H1 (cell line): ENCODE measurements around the gene DOCK6. TPM values are rescaled to one million over a fixed set of nuclear protein-coding genes. Genes with fewer than 3 reads are reported as not detected.

Experiments used
- CTCF ChIA-PET: fragments of 300-600 bp; sonication (Branson Sonifier 250); formaldehyde crosslinking; loops from one replicate; lab custom pipeline; 2021; ENCODE audit not compliant: partially characterized antibody; lab: Charles Lee
- POLR2A ChIA-PET: fragments of 300-600 bp; sonication (Branson Sonifier 250); formaldehyde crosslinking; loops from one replicate; lab custom pipeline; 2021; ENCODE audit warnings: inconsistent platforms; ENCODE audit not compliant: partially characterized antibody; lab: Charles Lee
- DNase-seq, 2 experiments: peaks; one replicate each; pipeline versions ENCODE4 v3.0.0 to v3.0.0-alpha.2; 2010 to 2022; ENCODE audit warnings: low spot score in 2 of 2, low read depth in 1 of 2, mixed read lengths in 1 of 2
- FAIRE-seq: peaks from 2 replicates; lab custom pipeline; 2011; peaks lifted over from hg19 to GRCh38; lab: Jason Lieb, UNC
- H2AFZ ChIP-seq: 2 replicates; pipeline ENCODE4 v1.8.1; 2012; ENCODE audit warnings: low read length, inconsistent platforms
- H2AK5ac ChIP-seq: 2 replicates; pipeline ENCODE4 v1.6.1; 2013; ENCODE audit warnings: low read depth, low read length
- H2BK120ac ChIP-seq: replicated peaks from 2 replicates; pipeline ENCODE3; 2013; ENCODE audit warnings: low read depth, low read length, inconsistent platforms
- H2BK12ac ChIP-seq: 2 replicates; pipeline ENCODE4 v1.6.1; 2013; ENCODE audit warnings: low read depth, low read length
- H2BK15ac ChIP-seq: 2 replicates; pipeline ENCODE4 v1.6.1; 2013; ENCODE audit warnings: low read length
- H2BK20ac ChIP-seq: 2 replicates; pipeline ENCODE4 v1.6.1; 2013; ENCODE audit warnings: low read length
- H2BK5ac ChIP-seq: 2 replicates; pipeline ENCODE4 v1.6.1; 2013; ENCODE audit warnings: low read depth, low read length
- H3K14ac ChIP-seq: 2 replicates; pipeline ENCODE4 v1.6.1; 2013; ENCODE audit warnings: inconsistent platforms; ENCODE audit not compliant: insufficient read length
- H3K18ac ChIP-seq: 2 replicates; pipeline ENCODE4 v1.6.1; 2013; ENCODE audit warnings: low read length; ENCODE audit errors: extremely low read depth
- H3K23ac ChIP-seq: 2 replicates; pipeline ENCODE4 v1.6.1; 2013; ENCODE audit warnings: inconsistent platforms; ENCODE audit not compliant: insufficient read length
- H3K23me2 ChIP-seq: 2 replicates; pipeline ENCODE4 v1.6.1; 2013; ENCODE audit warnings: low read depth, low read length
- H3K27ac ChIP-seq: 2 replicates; pipeline ENCODE4 v1.6.1; 2011; ENCODE audit warnings: low read depth, low read length, inconsistent platforms
- H3K27me3 ChIP-seq, 4 experiments: replicated peaks in 1 of 4; 1 replicate in 1 of 4; 2 replicates in 3 of 4; pipeline versions ENCODE4 v1.6.1 to v1.8.1; 2011 to 2013; ENCODE audit warnings: low read length in 3 of 4, mild to moderate bottlenecking in 3 of 4, inconsistent platforms in 2 of 4, mixed read lengths in 2 of 4, moderate library complexity in 1 of 4; ENCODE audit not compliant: control insufficient read depth in 3 of 4, insufficient read depth in 3 of 4; ENCODE audit errors: extremely low read depth in 1 of 4
- H3K36me3 ChIP-seq, 4 experiments: 2 replicates each; pipeline versions ENCODE4 v1.6.1 to v1.8.1; 2011 to 2013; ENCODE audit warnings: mild to moderate bottlenecking in 4 of 4, low read length in 3 of 4, moderate library complexity in 2 of 4, control low read depth in 1 of 4, inconsistent platforms in 1 of 4; ENCODE audit not compliant: insufficient read depth in 4 of 4, control insufficient read depth in 2 of 4
- H3K4ac ChIP-seq: replicated peaks from 2 replicates; pipeline ENCODE3; 2013; ENCODE audit warnings: low read length, low read depth, mixed read lengths, inconsistent platforms; ENCODE audit not compliant: insufficient read length
- H3K4me1 ChIP-seq, 4 experiments: replicated peaks in 1 of 4; 1 replicate in 1 of 4; 2 replicates in 3 of 4; pipeline versions ENCODE4 v1.6.1 to v1.8.1; 2011 to 2013; ENCODE audit warnings: low read length in 3 of 4, inconsistent platforms in 2 of 4, mixed read lengths in 1 of 4; ENCODE audit not compliant: insufficient read depth in 4 of 4, control insufficient read depth in 3 of 4
- H3K4me2 ChIP-seq, 2 experiments: 2 replicates each; pipeline versions ENCODE4 v1.6.1 to v1.8.1; 2011 to 2013; ENCODE audit warnings: low read depth in 2 of 2, low read length in 2 of 2, control low read depth in 1 of 2, inconsistent platforms in 1 of 2, mild to moderate bottlenecking in 1 of 2; ENCODE audit not compliant: insufficient read depth in 1 of 2
- H3K4me3 ChIP-seq, 4 experiments: fragments of 200-600, 300-600 bp in 1 of 4; sonication (generic), shearing (Covaris generic), sonication (Bioruptor Twin) in 1 of 4; 2 replicates each; pipeline versions ENCODE4 v1.5.1 to v1.8.1; 2011 to 2016; ENCODE audit warnings: low read length in 4 of 4, low read depth in 3 of 4, control low read depth in 2 of 4, inconsistent platforms in 2 of 4, mild to moderate bottlenecking in 2 of 4, mixed read lengths in 1 of 4, moderate library complexity in 1 of 4; ENCODE audit not compliant: insufficient read depth in 2 of 4; ENCODE audit errors: extremely low read depth in 1 of 4
- H3K56ac ChIP-seq: replicated peaks from 2 replicates; pipeline ENCODE3; 2013; ENCODE audit warnings: low read depth, mild to moderate bottlenecking, mixed read lengths, low read length, inconsistent platforms; ENCODE audit not compliant: insufficient read length
- H3K79me1 ChIP-seq: 2 replicates; pipeline ENCODE4 v1.6.1; 2013; ENCODE audit warnings: low read depth, low read length, control low read depth
- H3K79me2 ChIP-seq, 2 experiments: 2 replicates each; pipeline versions ENCODE4 v1.6.1 to v1.8.1; 2012 to 2013; ENCODE audit warnings: low read length in 2 of 2, mild to moderate bottlenecking in 2 of 2, inconsistent platforms in 1 of 2; ENCODE audit not compliant: insufficient read depth in 2 of 2, control insufficient read depth in 1 of 2
- H3K9ac ChIP-seq, 4 experiments: replicated peaks in 1 of 4; 1 replicate in 1 of 4; 2 replicates in 3 of 4; pipeline versions ENCODE4 v1.6.1 to v1.8.1; 2011 to 2013; ENCODE audit warnings: low read depth in 3 of 4, low read length in 3 of 4, control low read depth in 2 of 4, mild to moderate bottlenecking in 2 of 4, moderate library complexity in 2 of 4, inconsistent platforms in 1 of 4; ENCODE audit errors: extremely low read depth in 1 of 4
- H3K9me3 ChIP-seq, 2 experiments: 2 replicates each; pipeline versions ENCODE4 v1.6.1 to v1.8.1; 2012 to 2013; ENCODE audit warnings: mild to moderate bottlenecking in 2 of 2, moderate library complexity in 2 of 2, control low read depth in 1 of 2, inconsistent platforms in 1 of 2, low read depth in 1 of 2, low read length in 1 of 2, mixed read lengths in 1 of 2; ENCODE audit not compliant: insufficient read depth in 2 of 2
- H4K20me1 ChIP-seq, 2 experiments: replicated peaks in 1 of 2; 2 replicates each; pipeline versions ENCODE3 to v1.8.1; 2011 to 2013; ENCODE audit warnings: inconsistent platforms in 2 of 2, low read length in 2 of 2, mild to moderate bottlenecking in 1 of 2; ENCODE audit not compliant: insufficient read depth in 2 of 2, control insufficient read depth in 1 of 2
- H4K5ac ChIP-seq: 2 replicates; pipeline ENCODE4 v1.6.1; 2013; ENCODE audit warnings: low read length, low read depth, mixed read lengths, inconsistent platforms; ENCODE audit not compliant: insufficient read length
- H4K8ac ChIP-seq: 2 replicates; pipeline ENCODE4 v1.8.0; 2013; ENCODE audit warnings: mild to moderate bottlenecking, moderate library complexity, low read length, inconsistent platforms; ENCODE audit not compliant: insufficient read depth; ENCODE audit errors: extremely low read depth
- H4K91ac ChIP-seq: replicated peaks from 2 replicates; pipeline ENCODE3; 2013; ENCODE audit warnings: low read length, mixed read lengths, inconsistent platforms; ENCODE audit not compliant: insufficient read length
- ASH2L ChIP-seq: fragments of 200-600, 300-600 bp; sonication (generic); IDR thresholded peaks from one replicate; pipeline ENCODE4 v1.7.1; 2017; ENCODE audit warnings: low read length
- BCL11A ChIP-seq, 2 experiments: IDR thresholded peaks; one replicate each; pipeline ENCODE4 v1.6.1; 2011; ENCODE audit warnings: low read depth in 2 of 2, low read length in 2 of 2, mild to moderate bottlenecking in 2 of 2
- CHD1 ChIP-seq: IDR thresholded peaks from 2 replicates; pipeline ENCODE4 v1.6.1; 2012; ENCODE audit warnings: low read depth, low read length, improper control_type of control experiment
- EP300 ChIP-seq, 2 experiments: IDR thresholded peaks; 1 replicate in 1 of 2; 2 replicates in 1 of 2; pipeline ENCODE4 v1.6.1; 2011 to 2012; ENCODE audit warnings: low read depth in 2 of 2, low read length in 2 of 2, mild to moderate bottlenecking in 2 of 2, borderline replicate concordance in 1 of 2, inconsistent platforms in 1 of 2, moderate library complexity in 1 of 2
- EZH2 ChIP-seq: fragments of 200-600 bp; sonication (generic); IDR thresholded peaks from 2 replicates; pipeline ENCODE4 v1.7.1; 2012; ENCODE audit warnings: low read depth, mild to moderate bottlenecking, moderate library complexity, low read length, inconsistent platforms; ENCODE audit not compliant: severe bottlenecking
- GTF2F1 ChIP-seq: IDR thresholded peaks from 2 replicates; pipeline ENCODE4 v1.6.1; 2012; ENCODE audit warnings: low read depth, low read length, improper control_type of control experiment, borderline replicate concordance
- KDM1A ChIP-seq: fragments of 200-600, 300-600 bp; sonication (generic); IDR thresholded peaks from 2 replicates; pipeline ENCODE4 v1.7.1; 2016; ENCODE audit warnings: mild to moderate bottlenecking, low read length, borderline replicate concordance
- SIN3A ChIP-seq, 2 experiments: IDR thresholded peaks in 1 of 2; conservative IDR thresholded peaks in 1 of 2; 2 replicates each; pipeline ENCODE4 v1.6.1; 2011 to 2012; ENCODE audit warnings: low read length in 2 of 2, improper control_type of control experiment in 1 of 2, low read depth in 1 of 2, mild to moderate bottlenecking in 1 of 2
- SRF ChIP-seq: IDR thresholded peaks from 2 replicates; pipeline ENCODE4 v1.6.1; 2011; ENCODE audit warnings: mild to moderate bottlenecking, low read depth, low read length, moderate library complexity
- TCF12 ChIP-seq: IDR thresholded peaks from 2 replicates; pipeline ENCODE4 v1.6.1; 2011; ENCODE audit warnings: low read depth, mild to moderate bottlenecking, low read length
- YY1 ChIP-seq: IDR thresholded peaks from 2 replicates; pipeline ENCODE4 v1.6.1; 2011; ENCODE audit warnings: low read depth, mild to moderate bottlenecking, low read length
- ZNF274 ChIP-seq: IDR thresholded peaks from 2 replicates; pipeline ENCODE4 v1.7.0; 2012; ENCODE audit warnings: low read length, borderline replicate concordance; ENCODE audit errors: extremely low read depth
- WGBS, 2 experiments: shearing (Covaris generic) in 1 of 2; methylation state at CpG; one replicate each; pipeline versions ENCODE4 v1.1.6 to v1.1.7; 2013 to 2015; ENCODE audit warnings: low lambda C conversion rate in 2 of 2, mixed read lengths in 2 of 2, inconsistent platforms in 1 of 2, low coverage in 1 of 2, missing lambda C conversion rate in 1 of 2; ENCODE audit not compliant: insufficient replicate concordance in 2 of 2, insufficient coverage in 1 of 2, insufficient read length in 1 of 2; ENCODE audit errors: extremely low coverage in 1 of 2, missing lambda C conversion rate in 1 of 2; 5-methylcytosine and 5-hydroxymethylcytosine counted together
- polyA plus RNA-seq, 7 experiments: library from polyadenylated mRNA; depleted of rRNA in 3 of 7; stranded (reverse) in 5 of 7; unstranded in 2 of 7; fragments of >200 nt in 5 of 7; fragments of 200-250 nt in 2 of 7; gene quantifications; 1 replicate in 5 of 7; 2 replicates in 1 of 7; 4 replicates in 1 of 7; pipeline versions ENCODE4 v1.2.1 to v1.2.3, GENCODE V29; 2011 to 2013; ENCODE audit warnings: missing spikeins in 2 of 7, mixed read lengths in 2 of 7
- total RNA-seq: library from RNA; stranded (reverse); fragmentation: NEBNext Ultra II Directional; extraction: Animal tissue kit (Norgen Biotek cat#: 25700); gene quantifications from 2 replicates; pipeline ENCODE4 v1.2.1, GENCODE V29; 2021

DOCK6 gene
- total and polyA plus RNA-seq, 2 of the 8 experiments (the other 6 are each of a cell fraction or from before 2014, with no cell fraction given), result 25.5 to 54.7 TPM

DNA sequence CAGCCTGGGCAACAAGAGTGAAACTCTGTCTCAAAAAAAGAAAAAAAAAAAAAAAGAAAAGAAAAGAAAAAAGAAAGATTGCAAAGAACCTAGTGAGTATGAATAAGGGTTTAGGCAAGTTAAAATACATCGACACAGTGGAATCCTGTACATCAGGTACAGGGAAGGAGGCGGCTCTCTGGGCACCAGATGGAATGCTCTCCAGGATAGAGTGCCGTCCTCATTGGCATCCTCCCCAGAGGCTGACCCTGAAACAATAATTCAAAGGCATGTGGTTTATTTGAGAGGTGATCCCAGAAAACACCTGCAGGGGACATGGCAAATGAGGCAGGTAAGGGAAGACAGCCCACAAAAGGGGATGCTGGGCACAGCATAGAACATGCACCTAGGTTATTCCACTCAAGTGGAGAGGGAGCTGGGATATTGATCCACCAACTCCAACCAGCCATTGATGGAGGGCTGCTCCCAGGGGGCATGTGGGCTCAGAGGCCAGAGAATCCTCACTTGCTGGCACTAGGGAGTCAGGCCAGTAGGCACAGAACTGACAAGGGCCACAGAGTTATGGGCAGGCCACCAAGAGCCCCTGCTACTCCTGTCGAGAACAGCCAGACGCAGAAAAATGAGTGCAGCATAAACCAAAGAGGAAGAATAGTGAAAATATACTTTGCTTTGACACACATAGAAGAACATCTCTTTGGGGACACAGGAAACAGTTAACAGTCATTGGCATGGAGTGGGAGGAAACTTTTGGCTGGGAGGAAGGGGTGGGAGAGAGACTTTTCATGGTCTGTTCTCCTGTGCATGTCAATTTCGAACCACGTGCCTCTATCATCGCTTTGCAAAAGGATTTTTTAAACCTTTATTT, 37.9 kb upstream of the DOCK6 start:
- H3K79me1 ChIP-seq, result no peaks in the 10 kb centered on the region
- H3K4me2 ChIP-seq, result no peak overlapping the region
- H3K23me2 ChIP-seq, result no peaks in the 10 kb centered on the region
- no peak overlapping the region for H4K91ac ChIP-seq
- no peak overlapping the region for H3K4me3 ChIP-seq
- FAIRE-seq (no peak), DNase-seq (no peak)
- H3K56ac ChIP-seq, result no peak overlapping the region
- H4K8ac ChIP-seq, result no peak overlapping the region
- H2BK120ac ChIP-seq, result no peak overlapping the region
- H3K4me1 ChIP-seq, result peaks cover 0 to 3% (median under 1%) of the 10 kb centered on the region in 4 experiments; a peak in 2 of 7 replicates
- 89% methylated on average over 8 of the region's 8 CpGs; no CpG with 5 or more reads in 1 of the 2 experiments for WGBS, 2 experiments
- no peak overlapping the region for H3K27ac ChIP-seq
- ChIA-PET CTCF (interaction anchor here (0.9 kb wide), 1 partner anchor 83 kb away, joined by 3 read pairs; no protein-coding TSS in a partner anchor), POLR2A (interaction anchor here (0.5 kb wide), 1 partner anchor 219 kb away, joined by 3 read pairs; no protein-coding TSS in a partner anchor)
- H2BK20ac ChIP-seq, result no peak overlapping the region
- no peak overlapping the region for H3K9ac ChIP-seq
- no peaks in the 10 kb centered on the region for H4K20me1 ChIP-seq
- H3K79me2 ChIP-seq, result no peaks in the 10 kb centered on the region
- no peak overlapping the region for H3K18ac ChIP-seq
- H2BK12ac ChIP-seq, result no peak overlapping the region
- H3K23ac ChIP-seq, result no peak overlapping the region
- no peaks in the 10 kb centered on the region for H3K36me3 ChIP-seq
- no peaks in the 10 kb centered on the region for H3K9me3 ChIP-seq
- H2AK5ac ChIP-seq, result no peak overlapping the region
- no peak overlapping the region for H2BK5ac ChIP-seq
- no peak overlapping the region for H2BK15ac ChIP-seq
- no peaks in the 10 kb centered on the region; a peak in 2 of 7 replicates for H3K27me3 ChIP-seq
- H3K4ac ChIP-seq, result no peak overlapping the region
- H4K5ac ChIP-seq, result no peak overlapping the region
- H2AFZ ChIP-seq, result no peak overlapping the region
- no peak overlapping the region for H3K14ac ChIP-seq
- no peak for TF ChIP-seq BCL11A (IDR thresholded peaks at IDR 0.05; ENCODE audit: low read depth in 2 of 2, low read length in 2 of 2)
- TF ChIP-seq YY1, result no peak
- no peak for TF ChIP-seq EZH2
- no peak for TF ChIP-seq GTF2F1
- TF ChIP-seq EP300 (IDR thresholded peaks at IDR 0.05; ENCODE audit: borderline replicate concordance in 1 of 2, low read depth in 2 of 2, low read length in 2 of 2), result no peak
- no peak for TF ChIP-seq SIN3A (conservative IDR thresholded peaks at IDR 0.05 in 1 of 2, IDR thresholded peaks at IDR 0.05 in 1 of 2; ENCODE audit: low read depth in 1 of 2, low read length in 2 of 2)
- TF ChIP-seq TCF12, result no peak
- no peak for TF ChIP-seq CHD1
- no peak for TF ChIP-seq ZNF274
- no peak for TF ChIP-seq KDM1A
- no peak for TF ChIP-seq ASH2L
- TF ChIP-seq SRF, result no peak
